Spleen (tissue), 11 donors: Measurements from ENCODE around the gene BAZ1A. TPM values are rescaled to one million over a fixed set of nuclear protein-coding genes. Genes with fewer than 3 reads are reported as not detected.
A peak's percentile ranks its signal among the peaks of the same experiment; 100 is the strongest.

ENCODE experiments used
- DNase-seq: peaks from one replicate; pipeline ENCODE4 v3.0.0-alpha.2; 2020
- H3K27ac ChIP-seq, 8 donors: fragments of 200-600 bp; sonication (generic) in 7 of 8; 1 replicate in 4 of 8; 2 replicates in 4 of 8; pipeline versions ENCODE4 v1.5.0 to v1.8.0; 2016 to 2021; ENCODE audit warnings: inconsistent platforms in 4 of 8, mild to moderate bottlenecking in 4 of 8, moderate library complexity in 1 of 8
- H3K27me3 ChIP-seq, 7 donors: fragments of 200-600 bp; sonication (generic) in 6 of 7; replicated peaks in 1 of 7; 1 replicate in 4 of 7; 2 replicates in 3 of 7; pipeline versions ENCODE4 v1.5.0 to v1.8.0; 2016 to 2021; ENCODE audit warnings: inconsistent platforms in 3 of 7, mild to moderate bottlenecking in 1 of 7
- H3K36me3 ChIP-seq, 6 donors: fragments of 200-600 bp; sonication (generic) in 5 of 6; 1 replicate in 4 of 6; 2 replicates in 2 of 6; pipeline versions ENCODE4 v1.5.0 to v1.8.0; 2016 to 2021; ENCODE audit warnings: inconsistent platforms in 2 of 6
- H3K4me1 ChIP-seq, 6 donors: fragments of 200-600 bp; sonication (generic) in 5 of 6; 1 replicate in 3 of 6; 2 replicates in 3 of 6; pipeline versions ENCODE4 v1.5.0 to v1.8.0; 2016 to 2021; ENCODE audit warnings: inconsistent platforms in 3 of 6
- H3K4me3 ChIP-seq, 8 donors: fragments of 200-600 bp; sonication (generic) in 7 of 8; 1 replicate in 4 of 8; 2 replicates in 4 of 8; pipeline versions ENCODE4 v1.5.0 to v1.8.0; 2016 to 2021; ENCODE audit warnings: inconsistent platforms in 4 of 8, mild to moderate bottlenecking in 4 of 8, moderate library complexity in 2 of 8
- H3K9me3 ChIP-seq, 8 donors: fragments of 200-600 bp; sonication (generic) in 7 of 8; 1 replicate in 4 of 8; 2 replicates in 4 of 8; pipeline versions ENCODE4 v1.5.0 to v1.8.0; 2016 to 2021; ENCODE audit warnings: inconsistent platforms in 4 of 8
- POLR2A ChIP-seq, 3 donors: fragments of 450-650 bp; IDR thresholded peaks; one replicate each; pipeline ENCODE4 v1.5.1; 2017; ENCODE audit warnings: antibody characterized with exemption in 3 of 3, mild to moderate bottlenecking in 1 of 3
- POLR2AphosphoS5 ChIP-seq, 3 donors: sonication (generic); formaldehyde crosslinking; IDR thresholded peaks; one replicate each; pipeline ENCODE4 v1.5.1; 2017; ENCODE audit warnings: antibody characterized with exemption in 3 of 3
- WGBS, 5 donors: extraction: QIAGEN DNeasy Blood & Tissue Kit in 3 of 5; methylation state at CpG; one replicate each; pipeline versions ENCODE4 v1.1.5 to v1.1.7; 2013 to 2018; 5-methylcytosine and 5-hydroxymethylcytosine counted together
- intact Hi-C: fragments of 100-400 bp; cut with DNase I; formaldehyde crosslinking; loops from one replicate; pipeline ENCODE4 v1.15.0; 2023; ENCODE audit warnings: low total_unique reads
- polyA plus RNA-seq, 3 donors: library from polyadenylated mRNA; stranded (reverse); fragments of 200-250 nt; gene quantifications; one replicate each; pipeline ENCODE4 v1.2.1, GENCODE V29; 2013
- total RNA-seq, 7 donors: library from RNA; depleted of rRNA in 3 of 7; stranded (reverse); fragments of >200 nt in 3 of 7; fragmentation: NEBNext Ultra II Directional in 4 of 7; extraction: Animal tissue kit (Norgen Biotek cat#: 25700) in 4 of 7; gene quantifications; one replicate each; pipeline versions ENCODE4 v1.1.0 to v1.2.1, GENCODE V29; 2016 to 2021
- TF ChIP-seq, protein P1 (sequence below), 11 experiments: fragments of 200-600 bp in 7 of 11; fragments of 450-650 bp in 4 of 11; sonication (generic) in 4 of 11; IDR thresholded peaks in 8 of 11; conservative IDR thresholded peaks in 3 of 11; 1 replicate in 7 of 11; 2 replicates in 4 of 11; pipeline versions ENCODE4 v1.4.0 to v1.8.0; 2016 to 2021; ENCODE audit warnings: antibody characterized with exemption in 11 of 11, inconsistent platforms in 4 of 11, mild to moderate bottlenecking in 1 of 11
- donor health status: healthy with polysubstance abuse.
- donor health status: DM: no; HTN: no; CAD: no; lungs with moderate emphysema.
- donor health status: DM: no; HTN: no; CAD: no.
- donor health status: Bipolar disorder and iron deficiency.
- donor health status: healthy.
- donor health status: DM: no; HTN: no; CAD: no.
- donor health status: DM: yes; HTN: yes; CAD: no.

Gene BAZ1A
- total and polyA plus RNA-seq, 10 donors = 22.3 to 126 (median 64.5) TPM

DNA sequence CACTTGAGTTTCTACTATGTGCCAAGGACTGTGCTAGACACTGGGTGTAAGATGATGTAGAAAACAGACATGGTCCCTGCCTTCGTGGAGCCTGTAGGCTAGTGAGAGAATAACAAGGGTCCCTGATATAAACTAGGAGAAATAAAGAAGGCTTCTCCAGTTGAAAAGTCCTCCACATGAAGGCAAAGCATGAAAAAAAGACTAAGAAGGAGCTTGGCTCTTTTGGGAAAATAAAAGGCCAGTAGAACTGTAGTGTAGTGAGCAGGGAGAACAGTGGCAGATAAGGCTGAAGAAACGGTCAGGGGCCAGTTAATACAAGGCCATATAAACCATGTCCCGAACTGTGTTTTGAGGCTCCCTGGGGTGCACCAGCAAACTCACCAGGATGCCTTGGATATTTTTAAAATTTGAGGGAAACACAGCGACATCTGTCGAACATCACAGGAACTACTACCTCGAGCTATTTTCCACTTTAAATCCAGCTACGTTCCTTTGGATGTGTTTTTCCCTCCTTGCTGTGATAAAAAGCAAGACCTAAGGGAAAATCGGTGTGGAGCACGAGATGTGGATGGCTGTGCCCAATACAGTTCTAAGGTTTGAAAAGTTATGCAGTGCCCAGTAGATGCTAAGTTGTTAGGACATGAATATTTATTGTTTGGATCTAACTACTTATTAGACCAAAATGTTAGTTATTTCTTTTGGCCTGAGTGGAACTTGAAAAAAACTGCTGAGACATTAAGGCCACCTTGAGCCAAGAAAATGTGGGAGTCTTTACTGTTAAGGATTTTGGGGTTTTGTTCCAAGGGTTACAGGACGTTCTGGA lies 152.2 kb downstream of the BAZ1A start:
- H3K27me3 ChIP-seq = no peaks in the 10 kb centered on the region
- TF ChIP-seq POLR2AphosphoS5 (IDR thresholded peaks at IDR 0.05) (no peak), POLR2A (IDR thresholded peaks at IDR 0.05) (no peak)
- TF ChIP-seq, protein P1, sequence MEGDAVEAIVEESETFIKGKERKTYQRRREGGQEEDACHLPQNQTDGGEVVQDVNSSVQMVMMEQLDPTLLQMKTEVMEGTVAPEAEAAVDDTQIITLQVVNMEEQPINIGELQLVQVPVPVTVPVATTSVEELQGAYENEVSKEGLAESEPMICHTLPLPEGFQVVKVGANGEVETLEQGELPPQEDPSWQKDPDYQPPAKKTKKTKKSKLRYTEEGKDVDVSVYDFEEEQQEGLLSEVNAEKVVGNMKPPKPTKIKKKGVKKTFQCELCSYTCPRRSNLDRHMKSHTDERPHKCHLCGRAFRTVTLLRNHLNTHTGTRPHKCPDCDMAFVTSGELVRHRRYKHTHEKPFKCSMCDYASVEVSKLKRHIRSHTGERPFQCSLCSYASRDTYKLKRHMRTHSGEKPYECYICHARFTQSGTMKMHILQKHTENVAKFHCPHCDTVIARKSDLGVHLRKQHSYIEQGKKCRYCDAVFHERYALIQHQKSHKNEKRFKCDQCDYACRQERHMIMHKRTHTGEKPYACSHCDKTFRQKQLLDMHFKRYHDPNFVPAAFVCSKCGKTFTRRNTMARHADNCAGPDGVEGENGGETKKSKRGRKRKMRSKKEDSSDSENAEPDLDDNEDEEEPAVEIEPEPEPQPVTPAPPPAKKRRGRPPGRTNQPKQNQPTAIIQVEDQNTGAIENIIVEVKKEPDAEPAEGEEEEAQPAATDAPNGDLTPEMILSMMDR (IDR thresholded peaks at IDR 0.05 in 8 of 11, conservative IDR thresholded peaks at IDR 0.05 in 3 of 11) = peak; percentile 33 to 80 (median 74)
- intact Hi-C loops = loop anchor here (2.0 kb wide), 1 partner anchor 50 kb away; no protein-coding TSS in a partner anchor
- DNase-seq = no peak
- no peaks in the 10 kb centered on the region for H3K36me3 ChIP-seq
- no peak overlapping the region for H3K27ac ChIP-seq
- 11 to 15% (median 14%) methylated on average over 10 of the region's 10 CpGs for WGBS, 5 donors
- H3K4me1 ChIP-seq = peaks cover 0 to 7% (median 2%) of the 10 kb centered on the region in 6 donors
- no peaks in the 10 kb centered on the region for H3K9me3 ChIP-seq
- H3K4me3 ChIP-seq = no peak overlapping the region

DNA sequence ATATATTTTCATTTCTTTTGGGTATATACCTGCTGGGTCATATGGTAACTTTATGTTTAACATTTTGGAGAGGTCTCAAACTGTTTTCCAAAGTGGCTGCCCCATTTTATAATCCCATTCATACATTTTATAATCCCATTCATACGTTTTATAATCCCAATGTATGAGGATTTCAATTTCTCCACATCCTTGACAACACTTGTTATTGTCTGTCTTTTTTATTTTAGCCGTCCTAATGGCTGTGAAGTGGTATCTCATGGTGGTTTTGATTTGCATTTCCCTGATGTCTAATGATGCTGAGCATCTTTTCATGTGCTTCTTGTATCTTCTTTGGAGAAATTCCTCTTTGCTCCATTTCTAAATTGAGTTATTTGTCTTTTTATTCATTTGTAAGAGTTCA lies 154.0 kb downstream of the BAZ1A start:
- intact Hi-C loops = no loop called here
- 77 to 85% (median 82%) methylated on average over 2 of the region's 2 CpGs for WGBS, 5 donors
- TF ChIP-seq POLR2A (IDR thresholded peaks at IDR 0.05) (no peak), POLR2AphosphoS5 (IDR thresholded peaks at IDR 0.05) (no peak)
- TF ChIP-seq, protein P1 (IDR thresholded peaks at IDR 0.05 in 8 of 11, conservative IDR thresholded peaks at IDR 0.05 in 3 of 11) = no peak

DNA sequence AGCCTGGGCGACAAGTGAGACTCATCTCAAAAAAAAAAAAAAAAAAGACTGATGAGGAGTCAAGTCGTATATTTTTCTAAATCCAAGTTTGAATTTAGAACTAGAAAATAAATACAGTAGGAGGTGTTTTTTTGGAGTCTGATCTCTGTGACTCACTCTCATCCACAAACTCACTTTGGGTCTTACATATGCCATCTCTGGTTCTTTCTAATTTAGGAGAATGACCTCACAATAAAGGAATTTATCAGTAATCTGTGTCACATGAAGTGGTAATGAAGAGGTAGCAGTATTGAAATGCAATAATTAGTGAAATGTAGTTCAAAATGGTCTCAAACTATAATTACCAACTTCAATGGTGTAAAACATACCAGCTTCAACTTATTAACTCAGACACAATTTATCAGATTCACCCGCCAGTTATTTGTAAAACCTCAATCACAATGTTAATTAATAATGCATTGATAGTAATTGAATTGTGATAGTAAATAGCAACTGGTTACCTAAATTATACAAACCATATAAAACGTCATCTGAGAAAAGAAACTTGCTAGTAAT lies 156.3 kb downstream of the BAZ1A start:
- Histone ChIP-seq H3K9me3 (no peaks in the 10 kb centered on the region), H3K27ac (no peak overlapping the region), H3K4me3 (no peak overlapping the region), H3K4me1 (peaks cover 0 to 23% (median 10%) of the 10 kb centered on the region in 6 donors), H3K27me3 (no peaks in the 10 kb centered on the region), H3K36me3 (no peaks in the 10 kb centered on the region)
- intact Hi-C loops = no loop called here
- TF ChIP-seq, protein P1 (IDR thresholded peaks at IDR 0.05 in 8 of 11, conservative IDR thresholded peaks at IDR 0.05 in 3 of 11) = no peak
- TF ChIP-seq POLR2A (IDR thresholded peaks at IDR 0.05) = no peak
- TF ChIP-seq POLR2AphosphoS5 (IDR thresholded peaks at IDR 0.05) = no peak
- no peak for DNase-seq
- 59 to 90% (median 76%) methylated on average over 4 of the region's 4 CpGs for WGBS, 5 donors

More for the DNA sequence above, 154.0 kb downstream of the BAZ1A start:
- no peak for DNase-seq
- H3K27me3 ChIP-seq = no peaks in the 10 kb centered on the region
- no peak overlapping the region for H3K4me3 ChIP-seq
- no peak overlapping the region for H3K27ac ChIP-seq
- peaks cover 0 to 7% (median 2%) of the 10 kb centered on the region in 6 donors for H3K4me1 ChIP-seq
- no peaks in the 10 kb centered on the region for H3K9me3 ChIP-seq
- H3K36me3 ChIP-seq = no peaks in the 10 kb centered on the region
